Measurements from ENCODE around the gene ESPN.
"Not testable (repeated sequence)": the region's sequence is repeated elsewhere in the genome, so short reads cannot be mapped to it uniquely, and the experiment has no call there.

The ESPN gene

DNA sequence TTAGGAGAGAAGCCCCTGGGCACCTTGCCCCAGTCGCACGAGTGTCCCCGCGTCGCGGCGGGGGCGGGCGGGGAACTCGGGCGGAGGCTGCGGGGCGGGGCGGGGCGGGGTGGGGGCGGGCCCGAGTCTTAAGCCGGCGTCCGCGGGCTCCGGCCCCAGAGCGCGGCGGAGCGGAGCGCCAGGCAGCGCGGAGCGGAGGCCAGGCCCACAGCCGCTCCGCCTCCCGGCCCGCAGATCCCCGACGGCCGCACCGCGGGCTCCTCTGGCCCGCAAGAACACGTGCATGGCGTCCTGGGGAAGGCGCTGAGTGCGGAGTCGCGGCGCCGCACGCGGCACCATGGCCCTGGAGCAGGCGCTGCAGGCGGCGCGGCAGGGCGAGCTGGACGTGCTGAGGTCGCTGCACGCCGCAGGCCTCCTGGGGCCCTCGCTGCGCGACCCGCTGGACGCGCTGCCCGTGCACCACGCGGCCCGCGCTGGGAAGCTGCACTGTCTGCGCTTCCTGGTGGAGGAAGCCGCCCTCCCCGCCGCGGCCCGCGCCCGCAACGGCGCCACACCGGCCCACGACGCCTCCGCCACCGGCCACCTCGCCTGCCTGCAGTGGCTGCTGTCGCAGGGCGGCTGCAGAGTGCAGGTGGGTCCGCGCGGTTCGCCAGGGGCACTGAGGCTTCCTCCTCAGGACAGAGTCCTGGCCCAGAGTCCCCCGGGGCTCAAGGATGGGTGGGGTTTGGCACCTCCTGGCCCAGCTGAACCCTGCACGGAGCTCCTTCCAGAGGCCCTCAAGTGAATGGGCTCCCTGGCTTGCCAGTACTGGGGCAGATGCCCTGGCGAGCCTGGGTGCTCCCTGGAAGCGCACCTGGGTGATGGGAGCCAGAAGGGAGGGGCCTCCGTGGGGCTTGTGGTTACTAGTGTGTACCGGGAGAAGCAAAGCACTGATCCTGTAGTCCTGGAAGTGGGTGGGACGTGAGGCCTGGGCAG lies at the start of gene ESPN:
Gene ESPN (plus strand): TSS at position 158 of the 975 bp plus-strand sequence. CDS start 180 bp downstream, at position 338.
- no peak for DNase-seq

DNA sequence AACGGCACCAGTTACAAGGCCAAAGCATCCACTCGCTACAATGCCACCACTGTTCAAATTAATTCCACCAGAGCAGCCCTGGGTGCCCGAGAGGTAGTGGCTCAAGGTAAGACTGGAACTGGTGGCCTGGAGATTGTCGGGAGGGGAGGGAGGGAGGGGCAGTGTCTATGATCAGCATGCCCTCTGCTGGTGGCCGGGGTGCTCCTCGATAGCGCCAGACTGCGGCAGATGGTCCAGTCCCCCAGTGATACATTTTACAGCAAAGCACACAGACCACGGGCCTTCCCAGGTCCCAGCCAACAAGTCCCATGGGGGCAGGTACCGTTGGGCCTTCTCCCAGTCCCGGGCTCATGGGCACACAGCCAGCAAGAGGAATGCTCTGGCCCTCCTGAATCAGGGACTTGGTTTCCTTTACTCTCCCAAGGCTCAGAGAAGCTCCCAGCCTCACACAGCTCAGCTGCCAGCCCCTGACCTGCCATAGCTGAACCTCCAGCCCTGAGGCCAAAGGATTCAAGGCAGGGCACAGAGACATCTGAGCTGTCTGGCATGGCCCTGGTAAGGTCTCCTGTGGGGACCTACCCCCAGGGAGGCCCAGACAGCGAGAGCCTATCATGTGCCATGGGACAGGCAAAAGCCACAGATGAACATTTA lies 46.4 kb upstream of the ESPN start:
- DNase-seq = no peak

- DNase-seq = no peak
These were observed 44.5 kb upstream of the ESPN start for GRCh38 chr1:6380037-6380436.

- no peak for DNase-seq
These were observed 40.4 kb upstream of the ESPN start for GRCh38 chr1:6384135-6384534.

- DNase-seq = no peak
These were observed 39.6 kb upstream of the ESPN start for GRCh38 chr1:6384962-6385361.

DNA sequence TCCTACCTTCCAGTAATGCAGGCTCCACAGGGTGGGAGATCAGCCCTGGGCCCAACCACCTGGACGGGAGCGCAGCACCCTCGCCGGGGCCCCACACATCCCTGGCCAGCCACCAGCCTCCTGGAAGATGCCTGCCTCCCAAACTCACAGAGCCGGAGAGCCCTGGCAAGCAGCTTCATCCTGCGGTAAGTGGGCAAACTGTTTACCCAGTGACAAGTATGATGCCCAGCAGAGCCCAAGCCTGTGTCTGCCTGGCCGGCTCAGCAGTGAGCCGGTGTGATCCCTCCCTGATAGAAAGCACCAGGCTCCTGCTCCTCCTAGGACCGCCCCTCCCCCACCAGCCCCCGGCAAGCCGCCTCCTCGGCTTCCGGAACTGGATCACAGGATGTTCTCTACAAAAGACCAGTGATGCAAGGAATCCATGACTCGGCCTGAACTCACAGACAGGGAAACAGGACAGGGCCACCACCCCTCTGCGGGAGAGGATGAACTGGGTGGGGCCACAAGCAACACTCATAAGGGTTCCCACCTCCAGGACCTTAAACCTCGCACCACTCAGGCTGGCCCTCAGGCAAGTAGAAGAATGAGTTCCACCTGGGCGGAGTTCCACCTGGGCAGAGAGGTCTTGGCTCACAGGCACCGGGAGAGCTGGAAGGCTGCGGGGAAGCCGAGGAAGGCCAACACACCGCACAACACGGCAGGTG lies 38.9 kb upstream of the ESPN start:
- no peak for DNase-seq

DNA sequence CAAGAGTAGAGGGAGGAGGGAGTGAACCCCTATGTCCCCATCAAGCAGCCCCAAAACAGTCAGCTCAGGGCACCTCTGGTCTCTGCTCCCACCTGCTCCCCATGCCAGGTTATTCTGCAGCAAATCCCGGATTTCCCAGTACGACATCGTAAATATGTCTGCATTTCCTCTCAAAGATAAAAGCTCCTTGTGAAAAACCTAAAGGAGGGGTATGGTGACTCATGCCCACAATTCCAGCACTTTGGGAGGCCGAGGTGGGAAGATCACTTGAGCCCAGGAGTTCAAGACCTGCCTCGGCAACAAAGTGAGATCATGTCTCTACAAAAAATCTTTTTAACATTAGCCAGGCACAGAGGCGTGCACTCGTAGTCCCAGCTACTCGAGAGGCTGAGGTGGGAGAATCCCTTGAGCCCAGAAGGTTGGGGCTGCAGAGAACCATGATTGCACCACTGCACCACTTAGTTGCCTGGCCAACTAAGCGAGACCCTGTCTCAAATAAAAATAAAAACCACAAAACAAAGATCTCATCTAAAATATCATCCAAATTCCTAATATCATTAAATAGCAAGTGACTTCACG lies 38.1 kb upstream of the ESPN start:
- no peak for DNase-seq

- DNase-seq = no peak
These were observed 34.6 kb upstream of the ESPN start for GRCh38 chr1:6389971-6390370.

DNA sequence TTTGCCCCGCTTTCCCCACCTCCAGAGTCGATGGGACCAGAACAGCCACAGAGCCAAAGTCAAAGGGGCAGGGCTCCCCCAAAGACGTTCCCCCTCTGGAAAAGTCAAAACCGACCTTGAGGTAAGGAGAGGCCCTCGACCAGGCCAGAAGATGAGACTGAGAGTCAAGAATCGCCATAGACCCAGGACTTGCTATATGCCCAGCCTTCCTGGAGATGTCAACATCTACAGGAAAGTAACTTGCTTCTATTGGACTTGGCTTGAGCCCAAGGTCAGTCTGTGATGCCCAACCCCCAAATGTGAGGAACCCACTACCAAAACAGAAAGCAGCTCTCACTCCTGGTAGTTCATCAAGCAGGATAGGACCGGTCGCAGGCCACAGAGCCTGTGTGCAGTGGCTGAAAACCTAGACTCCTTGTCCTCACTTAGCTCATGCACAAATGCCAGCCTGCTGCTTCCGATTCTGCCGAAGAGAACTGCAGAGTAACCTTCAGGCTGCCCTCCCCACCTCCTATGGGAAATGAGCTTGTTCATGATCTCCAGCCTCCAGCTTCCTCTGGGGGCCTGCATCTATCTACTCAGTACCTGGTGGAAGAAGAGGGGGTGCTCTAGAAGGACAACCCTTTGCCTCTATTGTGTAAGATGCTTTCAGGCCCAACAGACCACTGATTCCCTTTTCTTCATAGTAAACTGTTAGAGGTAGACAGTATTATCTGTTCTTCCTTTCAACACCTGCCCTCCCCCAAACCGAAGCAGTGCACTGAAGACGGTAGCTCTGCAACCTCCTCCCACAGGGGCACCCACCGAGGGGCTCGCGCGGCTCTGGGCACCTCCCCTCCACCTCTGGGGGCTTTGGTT lies 32.4 kb upstream of the ESPN start:
- DNase-seq = no peak

DNA sequence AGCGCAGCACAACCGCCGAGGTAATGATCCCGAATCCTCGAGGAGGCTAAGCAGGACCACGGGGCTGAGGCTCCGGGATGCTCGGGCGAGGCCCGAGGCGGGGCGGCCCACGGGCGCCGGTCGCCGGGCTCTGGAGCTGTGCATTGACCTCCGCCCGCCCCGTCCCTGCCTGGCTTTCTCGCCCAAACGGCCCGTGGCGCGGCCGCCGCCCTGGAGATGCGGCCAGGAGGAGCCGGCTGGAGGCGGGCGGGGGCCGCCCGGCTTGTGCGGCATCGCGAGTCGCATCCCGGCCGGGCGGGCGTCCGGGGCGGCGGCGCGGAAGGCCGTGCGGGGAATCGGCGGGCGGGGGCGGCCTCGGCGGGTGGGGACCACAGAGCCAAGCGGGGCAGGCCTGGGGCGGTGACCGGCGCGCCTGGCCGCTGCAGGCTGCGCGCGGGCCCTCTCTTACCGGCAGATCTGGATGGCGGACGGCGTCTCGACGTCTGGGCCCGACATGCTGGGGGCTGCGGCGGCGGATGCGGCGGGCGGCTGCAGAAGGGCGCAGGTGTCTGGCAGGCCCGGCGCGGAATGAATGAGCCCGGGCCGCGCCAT lies 31.7 kb upstream of the ESPN start:
- DNase-seq = no peak

DNA sequence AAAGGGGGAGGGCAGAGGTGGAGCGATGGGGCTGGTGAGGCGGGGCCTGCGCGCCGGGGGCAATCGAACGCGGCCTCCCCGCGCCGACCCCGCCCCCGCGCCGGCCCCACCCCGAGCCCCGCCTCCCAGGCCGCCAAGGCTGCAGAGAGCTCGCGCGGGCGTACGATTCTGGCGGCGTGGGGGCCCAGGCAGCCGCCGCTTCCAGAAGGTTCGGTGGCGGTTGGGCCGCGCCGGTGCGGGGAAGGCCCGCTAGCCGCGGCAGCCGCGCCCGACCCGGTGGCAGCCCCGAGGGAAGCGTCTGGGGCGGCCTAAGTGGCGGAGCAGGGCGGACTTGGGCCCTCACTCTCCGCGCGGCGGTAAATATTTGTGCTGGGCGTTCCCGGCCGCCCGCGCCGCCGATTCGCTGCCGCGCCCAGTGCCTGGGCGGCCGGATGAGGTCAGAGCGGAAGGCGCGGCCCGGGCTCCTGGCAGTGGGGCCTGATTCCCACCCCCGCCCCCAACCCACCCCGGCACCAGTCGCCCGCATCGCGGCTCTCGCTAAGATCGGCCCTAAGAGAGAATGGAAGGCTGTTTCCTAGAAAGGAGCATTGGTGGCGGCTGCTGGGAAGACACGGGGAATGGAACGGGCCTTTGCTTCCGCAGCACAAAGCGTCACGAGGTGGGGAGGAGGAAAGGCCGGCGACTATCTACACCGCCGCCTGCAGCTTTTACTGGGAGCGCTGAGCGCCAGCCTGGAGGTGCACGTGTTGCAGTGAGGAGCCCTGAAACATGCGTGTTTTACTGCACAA lies 31.0 kb upstream of the ESPN start, which contains the start of gene ACOT7:
Gene ACOT7 (minus strand): TSS at position 368 of the 788 bp plus-strand sequence. CDS start 368 bp downstream, outside the sequence.
- peak; percentile 68 to 97 for DNase-seq

- DNase-seq = not testable (repeated sequence)
These were observed 29.4 kb upstream of the ESPN start for GRCh38 chr1:6395130-6395529.

- not testable (repeated sequence) for DNase-seq
These were observed 28.8 kb upstream of the ESPN start for GRCh38 chr1:6395781-6396244.

GRCh38 chr1:6396998-6397397 lies 27.6 kb upstream of the ESPN start:
- no peak for DNase-seq

- DNase-seq = no peak
These were observed 26.6 kb upstream of the ESPN start for GRCh38 chr1:6397844-6398441.

GRCh38 chr1:6399294-6399693 lies 25.3 kb upstream of the ESPN start:
- DNase-seq = no peak

DNA sequence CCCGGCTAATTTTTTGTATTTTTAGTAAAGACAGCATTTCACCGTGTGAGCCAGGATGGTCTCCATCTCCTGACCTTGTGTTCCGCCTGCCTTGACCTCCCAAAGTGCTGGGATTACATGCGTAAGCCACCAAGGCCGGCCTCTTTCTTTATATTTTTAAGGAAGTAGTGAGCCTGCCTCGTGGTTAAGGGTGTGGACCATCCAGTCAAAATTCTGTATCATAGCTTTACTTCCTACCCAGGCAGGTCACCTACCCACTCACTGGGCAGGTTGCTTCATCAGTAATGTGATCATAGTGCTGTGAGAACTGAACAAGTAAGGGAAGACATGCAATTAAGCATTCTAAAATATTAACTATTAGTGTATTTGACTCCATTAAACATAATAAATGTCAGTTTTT lies 22.9 kb upstream of the ESPN start:
- DNase-seq = no peak

DNA sequence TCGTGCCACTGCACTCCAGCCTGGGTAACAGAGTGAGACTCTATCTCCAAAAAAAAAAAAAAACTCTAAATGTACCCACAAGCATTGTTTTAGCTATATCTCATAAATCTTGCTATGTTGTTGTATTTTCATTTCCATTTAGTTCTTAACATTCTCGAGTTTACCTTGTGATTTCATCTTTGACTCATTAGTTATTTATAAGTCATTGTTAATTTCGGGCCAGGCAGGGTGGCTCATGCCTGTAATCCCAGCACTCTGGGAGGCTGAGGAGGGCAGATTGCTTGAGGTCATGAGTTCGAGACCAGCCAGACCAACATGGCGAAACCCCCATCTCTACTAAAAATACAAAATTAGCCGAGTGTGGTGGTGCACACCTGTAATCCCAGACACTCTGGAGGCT lies 16.6 kb upstream of the ESPN start:
- DNase-seq = no peak

DNA sequence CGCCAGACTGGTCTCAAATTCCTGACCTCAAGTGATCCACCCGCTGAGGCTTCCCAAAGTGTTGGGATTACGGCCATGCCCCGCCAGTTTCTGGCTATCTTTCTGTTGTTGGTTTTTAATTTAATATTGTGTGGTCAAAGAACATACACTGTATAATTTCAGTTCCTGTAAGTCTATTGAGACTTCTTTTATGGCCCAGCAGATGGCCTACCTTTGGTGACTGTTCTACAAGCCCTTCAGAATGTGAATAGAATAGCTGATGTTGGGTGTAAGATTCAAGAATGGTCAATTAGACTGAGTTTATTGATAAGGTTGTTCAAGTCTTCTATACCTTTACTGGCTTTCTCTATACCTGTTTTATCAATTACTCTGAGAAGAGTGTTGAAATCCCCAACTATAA lies 15.5 kb upstream of the ESPN start:
- no peak for DNase-seq

DNA sequence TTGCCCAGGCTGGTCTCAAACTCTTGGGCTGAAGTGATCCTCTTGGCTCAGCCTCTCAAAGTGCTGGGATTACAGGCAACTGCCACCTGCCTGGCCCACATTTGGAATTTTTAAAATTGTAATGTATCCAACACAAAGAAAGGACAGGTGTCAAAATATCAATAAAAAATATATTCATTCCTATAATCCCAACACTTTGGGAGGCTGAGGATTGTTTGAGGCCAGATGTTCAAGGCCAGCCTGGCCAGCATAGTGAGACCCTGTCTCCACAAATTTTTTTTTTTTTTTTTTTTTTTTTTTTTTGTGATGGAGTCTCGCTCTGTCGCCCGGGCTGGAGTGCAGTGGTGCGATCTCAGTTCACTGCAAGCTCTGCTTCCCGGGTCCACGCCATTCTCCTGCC lies 14.8 kb upstream of the ESPN start:
- DNase-seq = no peak
